ENCODE measurements around the gene SLC2A5.

GRCh38 chr1:9040659-9041030, 28.8 kb downstream of the SLC2A5 start:
- no peak for TF ChIP-seq POLR2A (IDR thresholded peaks at IDR 0.05)
- TF ChIP-seq, protein P1, sequence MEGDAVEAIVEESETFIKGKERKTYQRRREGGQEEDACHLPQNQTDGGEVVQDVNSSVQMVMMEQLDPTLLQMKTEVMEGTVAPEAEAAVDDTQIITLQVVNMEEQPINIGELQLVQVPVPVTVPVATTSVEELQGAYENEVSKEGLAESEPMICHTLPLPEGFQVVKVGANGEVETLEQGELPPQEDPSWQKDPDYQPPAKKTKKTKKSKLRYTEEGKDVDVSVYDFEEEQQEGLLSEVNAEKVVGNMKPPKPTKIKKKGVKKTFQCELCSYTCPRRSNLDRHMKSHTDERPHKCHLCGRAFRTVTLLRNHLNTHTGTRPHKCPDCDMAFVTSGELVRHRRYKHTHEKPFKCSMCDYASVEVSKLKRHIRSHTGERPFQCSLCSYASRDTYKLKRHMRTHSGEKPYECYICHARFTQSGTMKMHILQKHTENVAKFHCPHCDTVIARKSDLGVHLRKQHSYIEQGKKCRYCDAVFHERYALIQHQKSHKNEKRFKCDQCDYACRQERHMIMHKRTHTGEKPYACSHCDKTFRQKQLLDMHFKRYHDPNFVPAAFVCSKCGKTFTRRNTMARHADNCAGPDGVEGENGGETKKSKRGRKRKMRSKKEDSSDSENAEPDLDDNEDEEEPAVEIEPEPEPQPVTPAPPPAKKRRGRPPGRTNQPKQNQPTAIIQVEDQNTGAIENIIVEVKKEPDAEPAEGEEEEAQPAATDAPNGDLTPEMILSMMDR (IDR thresholded peaks at IDR 0.05): no peak

Data from adrenal gland (tissue), 5 donors.